CD4-positive, alpha-beta T cell treated with Interleukin-1 beta for 1 hour (primary cell): ENCODE measurements around the gene CCR5AS.
"Not testable (repeated sequence)": the region's sequence is repeated elsewhere in the genome, so short reads cannot be mapped to it uniquely, and the experiment has no call there.

Experiments used
- DNase-seq, 2 donors: peaks; one replicate each; pipeline ENCODE4 v3.0.0-alpha.2; 2020 to 2022

Gene CCR5AS

GRCh38 chr3:46401579-46401978 lies 5.3 kb downstream of the CCR5AS start:
- no peak for DNase-seq

GRCh38 chr3:46400846-46401245 lies 6.0 kb downstream of the CCR5AS start:
- no peak for DNase-seq

GRCh38 chr3:46400000-46400734 lies 6.7 kb downstream of the CCR5AS start:
- DNase-seq: no peak

- DNase-seq: no peak
Observed at GRCh38 chr3:46399557-46399956, 7.3 kb downstream of the CCR5AS start.

- no peak for DNase-seq
Observed at GRCh38 chr3:46399098-46399497, 7.8 kb downstream of the CCR5AS start.

- no peak for DNase-seq
Observed at GRCh38 chr3:46398186-46398955, 8.5 kb downstream of the CCR5AS start.

- no peak for DNase-seq
Observed at GRCh38 chr3:46397111-46397510, 9.8 kb downstream of the CCR5AS start.

GRCh38 chr3:46395766-46396530 lies 10.9 kb downstream of the CCR5AS start:
- peak in 1 of 2 donors; percentile 36 for DNase-seq

- DNase-seq: no peak
Observed at GRCh38 chr3:46395210-46395661, 11.6 kb downstream of the CCR5AS start.

GRCh38 chr3:46393554-46394434 lies 13.1 kb downstream of the CCR5AS start:
- DNase-seq: no peak

GRCh38 chr3:46393011-46393410 lies 13.9 kb downstream of the CCR5AS start:
- DNase-seq: no peak

- not testable (repeated sequence) for DNase-seq
Observed at GRCh38 chr3:46391526-46391925, 15.3 kb downstream of the CCR5AS start.

- no peak for DNase-seq
Observed at GRCh38 chr3:46389306-46389705, 17.6 kb downstream of the CCR5AS start.

GRCh38 chr3:46388847-46389246 lies 18.0 kb downstream of the CCR5AS start:
- DNase-seq: not testable (repeated sequence)

GRCh38 chr3:46386205-46386604 lies 20.7 kb downstream of the CCR5AS start:
- DNase-seq: no peak

GRCh38 chr3:46383951-46384330 lies 22.9 kb downstream of the CCR5AS start:
- DNase-seq: no peak

GRCh38 chr3:46383211-46383950 lies 23.5 kb downstream of the CCR5AS start:
- no peak for DNase-seq

GRCh38 chr3:46381625-46382024 lies 25.2 kb downstream of the CCR5AS start:
- DNase-seq: no peak

GRCh38 chr3:46380471-46381221 lies 26.2 kb downstream of the CCR5AS start:
- DNase-seq: no peak

- peak; percentile 66 to 67 for DNase-seq
Observed at GRCh38 chr3:46378426-46378942, 28.4 kb downstream of the CCR5AS start.

GRCh38 chr3:46375814-46376213 lies 31.1 kb downstream of the CCR5AS start:
- no peak for DNase-seq
